Muscle of leg (tissue), 11 donors: ENCODE data around the gene PSMA7. TPM values are rescaled to one million over a fixed set of nuclear protein-coding genes. Genes with fewer than 3 reads are reported as not detected.

ENCODE experiments used
- DNase-seq: peaks from one replicate; pipeline ENCODE4 v3.0.0; 2013
- H3K27ac ChIP-seq: one replicate; pipeline ENCODE4 v1.5.1; 2013; ENCODE audit warnings: mild to moderate bottlenecking, low read length, control low read depth
- H3K27me3 ChIP-seq: one replicate; pipeline ENCODE4 v1.6.1; 2013; ENCODE audit warnings: low read length; ENCODE audit not compliant: control insufficient read depth, insufficient read depth
- H3K36me3 ChIP-seq: one replicate; pipeline ENCODE4 v1.6.1; 2013; ENCODE audit warnings: low read length; ENCODE audit not compliant: control insufficient read depth, insufficient read depth
- H3K4me1 ChIP-seq: one replicate; pipeline ENCODE4 v1.6.1; 2013; ENCODE audit warnings: low read length; ENCODE audit not compliant: control insufficient read depth, insufficient read depth
- H3K4me3 ChIP-seq: one replicate; pipeline ENCODE4 v1.5.1; 2013; ENCODE audit warnings: low read length, control low read depth
- H3K9me3 ChIP-seq: replicated peaks from 2 replicates; pipeline ENCODE4 v1.6.1; 2013; ENCODE audit warnings: low read depth, low read length; ENCODE audit not compliant: control insufficient read depth
- WGBS: methylation state at CpG from one replicate; pipeline ENCODE4 v1.1.5; 2013; ENCODE audit warnings: missing lambda C conversion rate; ENCODE audit not compliant: insufficient coverage; 5-methylcytosine and 5-hydroxymethylcytosine counted together
- polyA plus RNA-seq, 8 donors: library from polyadenylated mRNA; unstranded; fragments of 120-200 nt; gene quantifications; one replicate each; pipeline versions ENCODE4 v1.2.1 to v1.2.3, GENCODE V29; 2013; ENCODE audit warnings: inconsistent platforms in 1 of 8, low replicate concordance in 1 of 8; ENCODE audit not compliant: insufficient read length in 8 of 8, insufficient read depth in 1 of 8
- total RNA-seq: library from RNA; stranded (reverse); fragments of 120-200 nt; gene quantifications from one replicate; pipeline ENCODE4 v1.2.4, GENCODE V29; 2013

The PSMA7 gene
- total and polyA plus RNA-seq, 9 donors: 154 to 227 (median 164) TPM

DNA sequence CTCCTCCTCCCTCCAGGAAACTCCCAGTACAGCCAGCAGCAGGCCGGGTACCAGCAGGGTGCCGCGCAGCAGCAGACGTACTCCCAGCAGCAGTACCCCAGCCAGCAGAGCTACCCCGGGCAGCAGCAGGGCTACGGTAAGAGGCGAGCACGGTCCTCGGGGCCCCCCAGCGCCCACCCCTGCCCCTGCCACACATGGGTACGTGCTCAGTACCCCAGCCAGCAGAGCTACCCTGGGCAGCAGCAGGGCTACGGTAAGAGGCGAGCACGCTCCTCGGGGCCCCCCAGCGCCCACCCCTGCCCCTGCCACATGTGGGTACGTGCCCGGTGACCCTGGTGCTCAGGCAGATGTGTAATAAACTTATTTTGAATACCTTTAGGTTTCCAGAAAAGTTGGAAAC, 29.5 kb upstream of the PSMA7 start:
- Histone ChIP-seq H3K27ac (no peak overlapping the region), H3K9me3 (no peaks in the 10 kb centered on the region), H3K27me3 (no peaks in the 10 kb centered on the region), H3K4me3 (no peak overlapping the region), H3K4me1 (no peaks in the 10 kb centered on the region), H3K36me3 (peaks cover 37% of the 10 kb centered on the region)
- 96% methylated on average over 16 of the region's 18 CpGs for WGBS
- no peak for DNase-seq

DNA sequence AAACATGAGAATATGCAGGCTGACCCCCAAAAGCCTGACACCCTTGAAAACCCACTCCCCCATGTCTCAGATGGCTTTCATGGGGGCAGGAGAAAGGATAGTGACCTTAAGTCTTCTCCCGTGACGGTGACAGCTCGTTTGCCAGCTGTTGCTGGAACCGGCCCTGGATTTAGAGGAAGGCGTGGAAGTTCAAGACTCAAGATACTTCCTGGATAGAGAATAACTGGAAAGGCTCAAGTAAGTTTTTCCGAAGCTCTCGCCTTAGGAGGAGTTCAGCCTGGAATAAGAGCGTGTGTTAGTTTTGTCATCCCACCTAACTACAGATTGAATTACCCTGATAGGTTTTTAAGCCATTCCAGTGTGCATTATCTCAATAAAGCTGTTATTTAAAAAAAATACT, 28.1 kb upstream of the PSMA7 start:
- Histone ChIP-seq H3K4me3 (no peak overlapping the region), H3K9me3 (no peaks in the 10 kb centered on the region), H3K36me3 (peaks cover 42% of the 10 kb centered on the region), H3K27ac (no peak overlapping the region), H3K27me3 (no peaks in the 10 kb centered on the region), H3K4me1 (no peaks in the 10 kb centered on the region)
- peak; percentile 46 for DNase-seq
- WGBS: 40% methylated on average over 3 of the region's 8 CpGs

DNA sequence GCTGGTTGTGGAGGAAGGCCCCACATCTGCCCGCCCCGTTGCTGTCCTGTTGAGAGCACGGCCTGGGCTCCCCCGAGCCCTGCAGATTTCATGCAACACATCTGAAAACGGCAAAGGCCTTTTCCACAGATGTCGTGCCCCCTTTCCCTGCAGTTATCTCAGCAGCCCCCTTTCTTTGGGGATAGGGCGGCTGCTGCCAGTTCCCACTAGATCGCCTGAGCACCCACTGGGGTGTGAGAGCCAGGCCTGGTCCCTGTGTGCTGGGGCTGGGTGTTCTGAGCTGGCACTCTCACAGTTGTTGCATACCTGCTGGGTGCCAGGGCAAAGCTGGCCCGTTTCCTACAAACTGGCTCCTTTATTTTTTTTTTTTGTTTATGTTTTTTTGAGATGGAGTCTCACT, 27.3 kb upstream of the PSMA7 start:
- WGBS: 81% methylated on average over 6 of the region's 9 CpGs
- no peak overlapping the region for H3K27ac ChIP-seq
- H3K36me3 ChIP-seq: peaks cover 44% of the 10 kb centered on the region
- no peaks in the 10 kb centered on the region for H3K9me3 ChIP-seq
- DNase-seq: no peak
- no peaks in the 10 kb centered on the region for H3K27me3 ChIP-seq
- H3K4me3 ChIP-seq: no peak overlapping the region
- no peaks in the 10 kb centered on the region for H3K4me1 ChIP-seq

DNA sequence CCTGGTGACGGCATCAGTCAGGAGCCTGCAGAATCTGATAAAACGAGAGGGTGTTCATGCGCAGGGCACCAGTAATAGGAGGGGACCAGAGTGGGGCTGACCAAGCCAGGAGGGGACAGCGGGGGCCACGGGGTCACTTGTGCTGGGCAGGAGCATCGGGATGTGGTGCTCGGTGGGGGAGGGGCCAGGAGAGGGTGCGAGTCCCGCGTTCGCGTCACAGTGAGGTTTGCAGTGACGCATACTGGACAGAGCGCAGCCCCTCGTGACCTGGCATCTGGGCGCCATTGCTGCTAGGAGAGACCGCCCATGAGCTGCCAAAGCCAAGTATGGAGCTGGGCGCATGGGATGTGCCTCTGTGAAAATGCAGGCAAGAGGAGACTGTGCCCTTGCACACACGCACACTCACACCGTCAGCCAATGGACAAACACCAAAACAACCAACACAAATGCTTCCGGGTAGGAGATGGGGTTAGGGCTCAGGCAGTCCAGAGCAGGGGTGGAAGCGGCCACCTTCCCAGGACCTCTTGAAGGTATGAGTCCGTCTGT, 25.8 kb upstream of the PSMA7 start:
- Histone ChIP-seq H3K4me1 (no peaks in the 10 kb centered on the region), H3K27ac (no peak overlapping the region), H3K27me3 (no peaks in the 10 kb centered on the region), H3K36me3 (peaks cover 48% of the 10 kb centered on the region), H3K4me3 (no peak overlapping the region), H3K9me3 (no peaks in the 10 kb centered on the region)
- WGBS: 95% methylated on average over 20 of the region's 23 CpGs
- no peak for DNase-seq

DNA sequence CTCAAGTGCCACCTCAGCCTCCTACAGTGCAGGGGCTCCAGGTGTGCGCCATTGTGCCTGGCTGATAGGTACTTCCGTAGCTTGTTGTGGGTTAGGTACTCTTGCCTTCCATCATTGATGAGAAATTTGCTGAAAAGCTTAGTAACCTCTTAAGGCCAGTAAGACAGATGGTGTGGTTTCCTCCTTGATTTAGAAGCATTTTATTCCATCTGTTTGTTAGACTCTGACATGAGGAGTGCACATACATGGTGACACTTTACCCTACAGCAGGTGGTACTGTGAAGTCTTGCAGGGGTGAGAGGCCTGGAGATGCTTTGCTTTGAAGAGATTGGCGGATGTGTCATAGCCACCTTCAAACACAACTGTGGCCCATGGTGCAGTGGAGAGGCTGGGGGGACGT, 24.9 kb upstream of the PSMA7 start:
- no peaks in the 10 kb centered on the region for H3K4me1 ChIP-seq
- H3K9me3 ChIP-seq: no peaks in the 10 kb centered on the region
- H3K27ac ChIP-seq: no peak overlapping the region
- 93% methylated on average over 2 of the region's 4 CpGs for WGBS
- H3K27me3 ChIP-seq: no peaks in the 10 kb centered on the region
- H3K4me3 ChIP-seq: no peak overlapping the region
- no peak for DNase-seq
- peaks cover 50% of the 10 kb centered on the region for H3K36me3 ChIP-seq

DNA sequence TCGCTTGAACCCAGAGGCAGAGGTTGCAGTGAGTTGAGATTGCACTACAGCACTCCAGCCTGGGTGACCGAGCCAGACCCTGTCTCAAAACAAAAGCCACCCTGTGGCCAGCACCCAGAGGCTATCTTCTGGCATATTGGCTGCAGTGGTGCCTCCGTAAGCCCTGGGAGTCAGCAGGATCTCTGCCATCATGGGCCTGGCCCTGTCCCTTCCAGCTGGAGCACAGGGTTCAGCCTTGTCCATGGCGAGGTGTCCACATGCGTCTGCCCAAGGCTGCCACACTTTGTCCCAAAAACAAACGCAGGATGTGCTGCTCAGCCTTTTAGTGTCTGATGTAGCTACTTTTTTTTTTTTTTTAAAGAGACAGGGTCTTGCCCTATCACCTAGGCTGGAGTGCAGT, 24.3 kb upstream of the PSMA7 start:
- no peaks in the 10 kb centered on the region for H3K9me3 ChIP-seq
- H3K36me3 ChIP-seq: peaks cover 53% of the 10 kb centered on the region
- no peak overlapping the region for H3K4me3 ChIP-seq
- H3K27me3 ChIP-seq: no peaks in the 10 kb centered on the region
- H3K4me1 ChIP-seq: no peaks in the 10 kb centered on the region
- H3K27ac ChIP-seq: no peak overlapping the region
- no peak for DNase-seq
- 85% methylated on average over 4 of the region's 6 CpGs for WGBS

DNA sequence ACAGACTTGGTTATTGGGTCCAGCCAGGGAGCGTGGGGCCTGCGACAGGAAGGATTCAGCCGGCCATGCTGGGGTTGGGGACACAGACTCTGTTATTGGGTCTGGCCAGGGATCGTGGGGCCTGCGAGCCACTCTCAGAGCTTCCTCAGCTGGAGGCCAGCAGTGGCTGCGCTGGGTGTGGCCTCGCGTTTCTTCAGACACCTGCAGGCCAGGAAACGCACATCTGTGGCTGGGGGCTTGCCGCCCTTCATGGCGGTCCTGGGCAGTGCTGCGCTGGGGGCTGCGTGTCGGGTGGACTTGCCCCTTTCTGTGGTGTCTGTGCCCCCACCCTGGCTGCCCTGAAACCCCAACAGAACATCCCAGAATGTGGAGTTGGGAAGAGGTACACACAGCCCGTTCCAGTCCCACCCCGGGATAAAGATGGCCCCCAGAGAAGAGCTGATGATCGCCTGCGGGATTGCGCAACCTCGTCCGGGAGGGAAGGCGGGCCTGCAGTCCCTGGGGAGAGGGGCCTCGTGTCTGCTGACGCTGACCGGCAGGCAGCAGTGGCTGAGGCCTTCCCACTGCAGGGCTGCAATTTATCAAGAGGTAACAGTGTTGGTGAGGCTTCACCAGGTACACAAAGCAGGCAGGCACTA, 22.7 kb upstream of the PSMA7 start:
- H3K27me3 ChIP-seq: no peaks in the 10 kb centered on the region
- H3K27ac ChIP-seq: no peak overlapping the region
- 73% methylated on average over 19 of the region's 25 CpGs for WGBS
- no peak overlapping the region for H3K4me3 ChIP-seq
- no peaks in the 10 kb centered on the region for H3K9me3 ChIP-seq
- peaks cover 63% of the 10 kb centered on the region for H3K36me3 ChIP-seq
- no peaks in the 10 kb centered on the region for H3K4me1 ChIP-seq
- DNase-seq: no peak

DNA sequence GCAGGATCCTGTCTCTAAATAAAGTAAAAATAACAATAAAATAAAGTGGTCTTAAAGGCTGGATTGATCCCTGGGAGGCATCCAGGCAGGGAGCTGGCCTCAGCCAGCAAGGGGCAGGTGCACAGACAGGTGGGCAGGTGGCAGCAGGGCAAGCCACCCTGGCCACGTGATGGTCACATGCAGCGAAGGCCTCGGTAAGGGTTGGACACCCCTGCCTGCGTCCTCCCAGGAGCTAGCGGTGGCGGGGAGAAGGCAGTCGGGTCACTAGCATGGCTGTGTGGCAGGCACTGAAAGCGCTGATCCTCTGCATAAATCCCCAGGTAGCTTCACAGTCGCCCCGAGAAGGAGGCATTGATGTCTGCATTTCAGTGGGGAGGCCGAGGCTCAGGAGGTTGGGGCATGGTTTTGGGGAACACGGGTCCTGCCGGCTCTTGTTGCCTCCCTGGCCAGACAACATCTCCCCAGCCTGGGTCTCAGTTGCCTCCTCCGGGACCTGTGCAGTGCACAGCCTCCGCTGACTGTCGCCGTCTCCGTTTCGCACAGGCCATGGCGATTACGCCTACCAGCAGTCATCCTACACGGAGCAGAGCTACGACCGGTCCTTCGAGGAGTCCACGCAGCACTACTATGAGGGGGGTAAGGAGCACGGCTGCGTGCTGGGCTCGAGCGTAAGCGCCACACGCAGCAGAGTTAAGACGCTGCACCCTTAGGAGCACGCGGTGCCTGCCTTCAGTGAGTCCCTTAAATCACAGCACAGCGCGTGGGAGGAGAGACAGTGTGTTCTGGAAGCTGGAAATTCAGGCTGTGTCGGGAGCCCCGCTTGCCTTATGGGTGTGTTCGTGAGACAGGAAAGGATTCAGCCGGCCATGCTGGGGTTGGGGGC, 21.9 kb upstream of the PSMA7 start:
- DNase-seq: no peak
- H3K27ac ChIP-seq: no peak overlapping the region
- 93% methylated on average over 38 of the region's 41 CpGs for WGBS
- H3K36me3 ChIP-seq: peaks cover 68% of the 10 kb centered on the region
- no peaks in the 10 kb centered on the region for H3K27me3 ChIP-seq
- no peaks in the 10 kb centered on the region for H3K4me1 ChIP-seq
- H3K9me3 ChIP-seq: no peaks in the 10 kb centered on the region
- no peak overlapping the region for H3K4me3 ChIP-seq

DNA sequence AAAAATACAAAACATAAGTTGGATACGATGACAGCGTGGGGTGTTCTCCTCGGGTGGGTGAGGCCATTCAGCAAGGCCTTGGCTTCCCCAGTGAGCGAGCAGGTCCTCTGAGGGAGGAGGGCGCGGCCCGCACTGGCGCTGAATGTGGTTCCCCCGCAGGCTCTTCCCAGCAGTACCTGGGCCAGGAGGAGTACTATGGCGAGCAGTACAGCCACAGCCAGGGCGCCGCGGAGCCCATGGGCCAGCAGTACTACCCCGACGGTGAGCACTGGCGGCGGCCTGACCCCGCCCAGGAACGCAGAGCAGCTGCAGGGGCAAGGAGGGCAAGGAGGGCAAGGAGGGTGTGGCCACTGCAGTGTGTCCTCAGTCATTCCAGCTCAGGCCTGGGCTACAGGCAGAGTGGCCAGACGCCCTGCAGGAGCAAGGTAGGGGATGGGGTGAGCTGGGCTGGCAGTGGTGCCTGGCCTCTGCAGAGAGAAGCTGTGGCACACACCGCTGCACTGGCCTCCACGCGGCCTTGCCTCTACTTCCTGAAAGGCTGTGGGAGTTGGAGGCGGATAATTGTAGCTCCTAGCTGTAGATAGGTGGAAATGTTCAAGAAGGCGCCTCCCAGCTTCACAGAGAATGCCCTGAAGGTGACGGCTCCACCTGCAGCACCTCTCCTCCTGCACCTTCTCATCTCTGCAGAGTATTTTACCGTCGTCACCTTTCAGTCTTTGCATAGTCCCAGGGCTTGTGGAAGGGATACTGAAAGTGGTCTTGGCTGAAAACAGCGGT, 21.0 kb upstream of the PSMA7 start:
- Histone ChIP-seq H3K4me3 (no peak overlapping the region), H3K27me3 (no peaks in the 10 kb centered on the region), H3K9me3 (no peaks in the 10 kb centered on the region), H3K4me1 (no peaks in the 10 kb centered on the region), H3K27ac (no peak overlapping the region), H3K36me3 (peaks cover 71% of the 10 kb centered on the region)
- WGBS: 91% methylated on average over 22 of the region's 29 CpGs
- DNase-seq: no peak

DNA sequence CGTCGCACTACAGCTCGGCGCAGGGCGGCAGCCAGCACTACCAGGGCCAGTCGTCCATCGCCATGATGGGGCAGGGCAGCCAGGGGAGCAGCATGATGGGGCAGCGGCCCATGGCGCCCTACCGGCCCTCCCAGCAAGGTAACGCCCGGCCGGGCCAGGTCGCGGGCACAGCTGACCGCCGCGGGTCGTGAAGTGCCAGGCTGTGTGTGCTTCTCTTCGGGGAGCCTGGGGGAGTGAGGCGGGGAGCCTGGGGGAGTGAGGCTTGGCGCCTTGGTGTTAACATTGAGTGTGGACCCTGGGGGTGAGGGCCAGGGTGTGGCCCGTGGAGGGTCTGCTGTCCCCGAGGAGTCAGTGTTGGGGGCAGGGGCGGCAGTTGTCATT, 20.3 kb upstream of the PSMA7 start:
- Histone ChIP-seq H3K27ac (no peak overlapping the region), H3K4me1 (no peaks in the 10 kb centered on the region), H3K36me3 (peaks cover 65% of the 10 kb centered on the region), H3K9me3 (no peaks in the 10 kb centered on the region), H3K4me3 (no peak overlapping the region), H3K27me3 (no peaks in the 10 kb centered on the region)
- DNase-seq: no peak
- WGBS: 97% methylated on average over 25 of the region's 25 CpGs
